Measurements from ENCODE around the gene WNT7B.

Gene WNT7B

DNA sequence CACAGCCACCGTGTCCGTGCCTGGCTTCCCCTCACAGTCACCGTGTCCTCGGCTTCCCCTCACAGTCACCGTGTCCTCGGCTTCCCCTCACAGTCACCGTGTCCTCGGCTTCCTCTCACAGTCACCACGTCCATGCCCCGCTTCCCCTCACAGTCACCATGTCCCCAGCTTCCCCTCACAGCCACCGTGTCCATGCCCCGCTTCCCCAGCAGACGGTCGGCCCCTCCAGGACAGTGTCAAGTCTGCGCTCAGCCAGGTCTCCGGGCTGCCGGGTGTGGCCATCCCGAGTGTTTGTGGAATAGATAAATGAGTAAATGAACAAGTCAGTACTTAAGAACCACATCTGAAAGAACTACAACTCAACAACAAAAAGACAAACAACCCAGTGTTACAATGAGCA, 23.8 kb downstream of the WNT7B start:
- no peak for TF ChIP-seq GATA2 (IDR thresholded peaks at IDR 0.05; ENCODE audit: low read depth, low read length)

DNA sequence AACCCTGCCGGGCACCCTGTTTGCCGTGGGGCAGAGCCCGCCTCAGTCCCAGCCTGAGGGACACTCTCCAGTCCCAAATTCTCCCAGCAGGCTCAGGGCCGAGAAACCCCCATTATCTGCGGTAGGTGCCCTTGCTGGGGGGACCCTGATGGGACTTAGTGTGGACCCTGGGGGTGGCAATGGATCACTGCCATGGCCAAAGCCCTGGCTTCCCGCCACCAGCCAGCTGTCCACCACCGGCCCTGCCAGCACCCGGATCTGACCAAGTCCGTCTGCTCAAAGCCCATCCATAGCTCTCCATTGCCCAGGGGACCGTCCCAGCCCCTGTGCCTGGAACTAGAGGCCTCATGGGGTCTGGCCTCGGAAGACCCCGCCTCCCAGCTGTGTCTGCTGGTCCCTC, 24.4 kb downstream of the WNT7B start:
- TF ChIP-seq GATA3 (IDR thresholded peaks at IDR 0.05; ENCODE audit: low read depth, low read length) (no peak), GATA2 (IDR thresholded peaks at IDR 0.05; ENCODE audit: low read depth, low read length) (no peak)

DNA sequence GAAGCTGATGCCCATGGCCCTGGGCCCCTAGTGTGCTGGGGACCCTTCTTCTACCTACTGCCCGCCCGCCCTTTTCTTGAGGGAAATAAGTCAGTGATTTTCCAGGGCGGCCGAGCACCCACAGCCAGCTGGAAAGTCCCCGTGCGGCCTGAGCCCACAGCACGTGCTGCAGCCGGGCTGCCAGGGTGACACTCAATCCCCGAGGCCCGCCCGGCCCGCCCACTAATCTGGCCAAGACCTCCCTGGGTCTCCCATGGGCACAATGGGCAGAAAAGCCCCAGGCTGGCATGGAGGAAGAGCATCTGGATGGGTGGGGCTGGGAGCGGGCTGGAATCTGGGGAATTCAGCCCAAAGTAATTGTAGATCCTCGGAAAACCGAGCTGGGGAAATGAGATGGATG, 24.8 kb downstream of the WNT7B start:
- TF ChIP-seq GATA3 (IDR thresholded peaks at IDR 0.05; ENCODE audit: low read depth, low read length) (no peak), GATA2 (IDR thresholded peaks at IDR 0.05; ENCODE audit: low read depth, low read length) (no peak)

GRCh38 chr22:45949891-45950290, 27.1 kb downstream of the WNT7B start:
- no peak for TF ChIP-seq GATA3 (IDR thresholded peaks at IDR 0.05; ENCODE audit: low read depth, low read length)
- no peak for TF ChIP-seq GATA2 (IDR thresholded peaks at IDR 0.05; ENCODE audit: low read depth, low read length)

GRCh38 chr22:45949258-45949870, 27.6 kb downstream of the WNT7B start:
- no peak for TF ChIP-seq GATA2 (IDR thresholded peaks at IDR 0.05; ENCODE audit: low read depth, low read length)
- TF ChIP-seq GATA3 (IDR thresholded peaks at IDR 0.05; ENCODE audit: low read depth, low read length) = no peak

GRCh38 chr22:45948081-45948648, 28.8 kb downstream of the WNT7B start:
- no peak for TF ChIP-seq GATA2 (IDR thresholded peaks at IDR 0.05; ENCODE audit: low read depth, low read length)
- no peak for TF ChIP-seq GATA3 (IDR thresholded peaks at IDR 0.05; ENCODE audit: low read depth, low read length)

DNA sequence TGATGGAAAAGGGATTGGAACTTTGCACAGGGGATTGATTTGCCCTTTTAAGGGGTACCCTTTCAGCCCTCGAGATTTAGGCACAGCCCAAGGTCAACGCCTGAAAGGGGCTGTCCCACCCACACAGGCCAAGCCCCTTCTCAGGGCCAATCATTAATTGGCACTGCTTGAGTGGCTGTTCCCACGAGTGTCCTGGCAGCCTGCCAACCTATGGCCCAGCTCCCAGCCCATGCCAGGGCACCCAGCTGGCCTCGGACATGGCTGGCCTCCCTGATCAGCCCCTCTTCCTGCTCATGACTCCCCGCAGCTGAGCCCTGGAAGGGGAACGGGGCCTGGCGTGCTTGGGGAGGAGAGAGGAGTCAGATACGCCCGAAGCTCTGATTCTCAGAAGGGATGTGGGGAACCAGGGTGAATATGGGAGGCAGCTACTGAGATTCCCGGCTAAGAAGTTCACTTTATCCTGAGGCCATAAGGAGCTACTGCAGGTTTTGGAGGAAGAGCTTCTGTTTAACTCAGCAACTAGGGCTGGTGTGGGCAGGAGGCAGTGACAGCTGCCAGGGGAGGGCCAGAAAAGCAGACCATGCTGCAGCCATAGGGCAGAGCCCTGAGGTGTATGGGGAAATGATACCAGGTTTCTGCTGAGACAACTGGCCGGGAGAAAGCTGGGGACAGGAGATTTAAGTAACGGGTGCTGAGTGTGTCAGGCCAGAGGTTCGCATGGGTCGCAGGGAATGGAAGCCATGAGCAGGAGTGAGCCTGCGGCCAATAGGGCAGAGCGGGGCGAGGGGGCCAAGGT, 30.0 kb downstream of the WNT7B start:
- TF ChIP-seq GATA2 (IDR thresholded peaks at IDR 0.05; ENCODE audit: low read depth, low read length) = no peak
- no peak for TF ChIP-seq GATA3 (IDR thresholded peaks at IDR 0.05; ENCODE audit: low read depth, low read length)

- TF ChIP-seq GATA3 (IDR thresholded peaks at IDR 0.05; ENCODE audit: low read depth, low read length) = no peak
These were observed 31.3 kb downstream of the WNT7B start for GRCh38 chr22:45945621-45946106.

DNA sequence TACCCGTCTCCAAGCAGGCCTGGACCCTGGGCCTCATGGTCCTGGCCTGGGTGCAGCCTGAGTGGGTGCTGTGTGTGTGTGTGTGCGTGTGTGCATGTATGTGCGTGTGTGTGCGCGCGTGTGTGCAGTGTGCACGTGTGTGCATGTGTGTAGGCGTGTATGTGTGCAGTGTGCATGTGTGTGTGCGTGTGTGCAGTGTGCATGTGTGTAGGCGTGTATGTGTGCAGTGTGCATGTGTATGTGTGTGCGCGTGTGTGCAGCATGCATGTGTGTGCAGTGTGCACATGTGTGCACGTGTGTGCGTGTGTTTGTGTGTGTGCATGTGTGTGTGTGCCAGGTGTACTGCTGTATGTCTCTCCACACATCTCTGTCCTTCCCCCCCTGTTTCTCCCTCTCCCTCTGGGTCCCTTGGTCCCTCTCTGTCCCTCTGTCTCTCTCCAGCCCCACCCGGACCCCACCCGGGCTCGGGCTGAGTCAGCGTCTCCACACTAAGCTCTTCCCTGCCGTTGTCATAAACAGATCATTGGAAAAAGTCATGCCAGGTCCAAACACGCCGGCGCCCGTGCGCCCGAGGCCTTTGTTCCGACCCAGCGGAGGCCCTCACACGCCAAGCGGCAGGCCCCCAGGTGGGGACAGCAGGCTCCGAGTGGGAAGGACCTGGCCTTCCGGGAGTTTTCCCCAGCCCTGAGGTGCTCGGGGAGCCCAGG, 34.0 kb downstream of the WNT7B start:
- no peak for TF ChIP-seq GATA3 (IDR thresholded peaks at IDR 0.05; ENCODE audit: low read depth, low read length)
- no peak for TF ChIP-seq GATA2 (IDR thresholded peaks at IDR 0.05; ENCODE audit: low read depth, low read length)

DNA sequence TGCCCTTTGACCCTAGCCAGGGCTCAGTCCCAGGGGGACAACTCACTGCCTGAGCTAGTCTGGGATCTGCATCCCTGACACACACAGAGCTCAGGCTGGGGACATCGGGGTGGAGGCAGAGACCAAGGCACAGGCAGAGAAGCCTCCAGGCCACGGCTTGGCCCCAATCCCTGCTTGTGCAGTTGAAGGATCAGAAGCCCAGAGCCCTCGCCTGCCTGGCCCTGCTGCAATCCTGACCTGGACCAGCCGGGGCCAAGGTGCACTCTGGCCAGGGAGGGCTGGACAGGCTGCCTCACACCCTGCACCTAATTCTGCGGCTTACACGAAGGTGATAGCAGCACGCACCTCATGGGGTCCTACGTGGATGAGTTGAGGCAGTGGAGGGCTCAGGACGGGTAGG, 34.6 kb downstream of the WNT7B start:
- TF ChIP-seq GATA3 (IDR thresholded peaks at IDR 0.05; ENCODE audit: low read depth, low read length) (no peak), GATA2 (IDR thresholded peaks at IDR 0.05; ENCODE audit: low read depth, low read length) (no peak)

- TF ChIP-seq GATA3 (IDR thresholded peaks at IDR 0.05; ENCODE audit: low read depth, low read length) (no peak), GATA2 (IDR thresholded peaks at IDR 0.05; ENCODE audit: low read depth, low read length) (no peak)
These were observed 38.0 kb downstream of the WNT7B start for GRCh38 chr22:45938913-45939312.

DNA sequence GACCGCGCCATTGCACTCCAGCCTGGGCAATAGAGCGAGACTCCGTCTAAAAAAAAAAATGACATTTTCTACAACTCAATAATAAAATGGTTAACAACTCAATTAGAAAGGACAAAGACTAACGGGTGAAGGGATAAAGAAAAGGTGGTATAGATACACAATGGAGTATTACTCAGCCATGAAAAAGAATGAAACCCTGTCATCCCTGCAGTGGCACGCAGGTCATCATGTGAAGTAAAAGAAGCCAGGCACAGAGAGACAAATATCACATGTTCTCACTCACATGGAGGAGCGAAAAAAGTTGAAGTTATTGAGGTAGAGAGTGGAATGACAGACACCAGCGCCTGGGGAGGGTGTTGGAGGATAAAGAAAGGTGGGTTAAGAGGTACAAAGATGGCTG, 39.0 kb downstream of the WNT7B start:
- TF ChIP-seq GATA3 (IDR thresholded peaks at IDR 0.05; ENCODE audit: low read depth, low read length) = no peak
- TF ChIP-seq GATA2 (IDR thresholded peaks at IDR 0.05; ENCODE audit: low read depth, low read length) = no peak

GRCh38 chr22:45935573-45935972, 41.4 kb downstream of the WNT7B start:
- TF ChIP-seq GATA2 (IDR thresholded peaks at IDR 0.05; ENCODE audit: low read depth, low read length) (no peak), GATA3 (IDR thresholded peaks at IDR 0.05; ENCODE audit: low read depth, low read length) (no peak)

DNA sequence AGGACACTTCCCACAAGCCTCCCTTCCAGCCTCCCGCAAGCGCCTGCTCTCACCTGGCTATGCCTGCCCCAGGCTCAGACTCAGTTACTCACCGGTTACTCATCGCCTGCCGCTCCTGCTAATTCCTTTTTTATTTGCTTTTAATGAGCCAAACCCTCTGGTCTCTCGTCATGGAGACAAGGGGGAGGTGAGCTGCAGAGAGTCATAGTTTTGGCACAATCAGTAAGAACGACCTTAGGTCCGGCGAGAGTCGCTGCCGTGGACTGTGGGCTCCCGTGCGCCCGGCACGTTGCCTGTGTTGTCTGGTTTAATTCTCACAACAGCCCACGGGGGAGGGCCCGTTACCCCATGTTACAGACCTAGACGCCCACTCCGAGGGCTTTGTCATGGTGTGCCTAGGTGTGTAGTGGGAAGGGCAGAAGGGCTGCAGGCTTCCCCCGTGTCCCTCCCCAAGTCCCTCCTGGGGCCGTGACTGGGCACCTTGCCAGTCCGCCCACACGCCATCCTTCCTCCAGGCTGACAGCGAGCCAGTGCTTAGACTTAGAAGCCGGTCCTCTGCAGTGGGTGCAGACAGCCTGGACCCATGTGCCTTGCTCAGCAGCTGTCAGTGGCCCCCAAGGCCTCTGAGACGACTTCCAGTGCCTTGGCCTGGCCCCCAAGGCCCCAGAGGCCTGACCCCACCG, 42.2 kb downstream of the WNT7B start:
- TF ChIP-seq GATA2 (IDR thresholded peaks at IDR 0.05; ENCODE audit: low read depth, low read length) = no peak
- no peak for TF ChIP-seq GATA3 (IDR thresholded peaks at IDR 0.05; ENCODE audit: low read depth, low read length)

Measured in SH-SY5Y (cell line).